NT2/D1 (cell line): ENCODE results near the gene P4HA2.

Experiments used
- SUZ12 ChIP-seq: IDR thresholded peaks from 2 replicates; pipeline ENCODE4 v1.6.1; 2011; ENCODE audit not compliant: insufficient read length, insufficient read depth; ENCODE audit errors: extremely low read depth
- YY1 ChIP-seq: IDR thresholded peaks from 2 replicates; pipeline ENCODE4 v1.6.1; 2011; ENCODE audit not compliant: insufficient read length, insufficient read depth

- TF ChIP-seq YY1: no peak
- no peak for TF ChIP-seq SUZ12
These were observed 3.8 kb downstream of the P4HA2 start for GRCh38 chr5:132223861-132224260.
